NB4 (cell line): ENCODE results near the gene CHCT1.

Source experiments
- DNase-seq: peaks from one replicate; pipeline ENCODE4 v3.0.0; 2010; ENCODE audit warnings: low read depth
- H3K4me3 ChIP-seq: one replicate; pipeline ENCODE4 v1.5.1; 2011; ENCODE audit warnings: mild to moderate bottlenecking, low read depth, low read length, moderate library complexity
- CTCF ChIP-seq: IDR thresholded peaks from one replicate; pipeline ENCODE4 v1.5.1; 2012; ENCODE audit warnings: low read depth, low read length
- MAX ChIP-seq: IDR thresholded peaks from 2 replicates; pipeline ENCODE4 v1.6.1; 2011; ENCODE audit warnings: low read depth, low read length
- MYC ChIP-seq: IDR thresholded peaks from 2 replicates; pipeline ENCODE4 v1.6.1; 2011; ENCODE audit warnings: low read depth, low read length
- POLR2A ChIP-seq: IDR thresholded peaks from 2 replicates; pipeline ENCODE4 v1.6.1; 2011; ENCODE audit warnings: mild to moderate bottlenecking; ENCODE audit not compliant: insufficient read length; ENCODE audit errors: extremely low read depth

Gene CHCT1

GRCh38 chr17:60436676-60437075 lies 14.4 kb downstream of the CHCT1 start:
- peak; percentile 11 for DNase-seq
- no peak overlapping the region for H3K4me3 ChIP-seq
- TF ChIP-seq MAX: no peak

GRCh38 chr17:60439501-60439900 lies 17.2 kb downstream of the CHCT1 start:
- no peak overlapping the region for H3K4me3 ChIP-seq
- TF ChIP-seq MAX: no peak
- TF ChIP-seq POLR2A: no peak
- TF ChIP-seq MYC: no peak
- TF ChIP-seq CTCF: no peak
- peak; percentile 39 for DNase-seq

- H3K4me3 ChIP-seq: no peak overlapping the region
- no peak for DNase-seq
- TF ChIP-seq MAX: no peak
- TF ChIP-seq MYC: no peak
- TF ChIP-seq CTCF: no peak
- no peak for TF ChIP-seq POLR2A
Measured at GRCh38 chr17:60442271-60443173, 20.2 kb downstream of the CHCT1 start.

GRCh38 chr17:60443713-60444112 lies 21.4 kb downstream of the CHCT1 start:
- H3K4me3 ChIP-seq: no peak overlapping the region
- TF ChIP-seq POLR2A: no peak
- TF ChIP-seq CTCF: no peak
- TF ChIP-seq MYC: no peak
- no peak for TF ChIP-seq MAX
- DNase-seq: no peak

- no peak overlapping the region for H3K4me3 ChIP-seq
- DNase-seq: no peak
- TF ChIP-seq MAX: no peak
- no peak for TF ChIP-seq MYC
- no peak for TF ChIP-seq POLR2A
- TF ChIP-seq CTCF: no peak
Measured at GRCh38 chr17:60445144-60445543, 22.9 kb downstream of the CHCT1 start.

- TF ChIP-seq POLR2A (no peak), MAX (no peak), MYC (no peak), CTCF (no peak)
- H3K4me3 ChIP-seq: no peak overlapping the region
- no peak for DNase-seq
Measured at GRCh38 chr17:60447375-60447774, 25.1 kb downstream of the CHCT1 start.
